ENCODE measurements around the gene GATA6.

Gene GATA6

DNA sequence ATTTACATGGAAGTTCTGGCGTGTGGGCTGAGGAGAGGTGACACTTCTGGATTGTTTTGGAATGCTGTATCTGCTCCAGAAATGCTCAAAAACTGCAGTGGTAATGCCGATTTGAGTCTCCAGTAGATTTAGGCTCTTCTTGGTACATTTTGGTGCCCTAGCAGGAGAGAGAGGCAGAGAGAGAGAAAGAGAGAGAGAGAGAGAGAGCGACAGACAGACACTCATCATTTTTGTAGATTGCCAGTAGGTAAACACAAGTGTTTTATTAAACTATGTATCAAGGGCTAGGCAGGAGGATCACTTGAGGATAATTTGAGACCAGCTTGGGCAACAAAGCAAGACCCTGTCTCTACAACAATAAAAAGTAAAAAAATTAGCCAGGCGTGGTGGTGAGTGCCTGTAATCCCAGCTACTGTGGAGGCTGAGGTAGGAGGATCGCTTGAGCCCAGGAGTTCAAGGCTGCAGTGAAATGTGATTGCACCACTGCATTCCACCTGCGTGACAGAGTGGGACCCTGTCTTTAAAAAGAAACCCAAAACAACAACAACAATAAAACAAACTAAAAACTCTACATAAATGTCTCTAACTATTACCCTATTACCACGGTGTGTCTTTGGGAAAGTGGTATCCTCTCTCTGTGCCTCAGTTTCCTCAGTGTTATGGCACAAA is 60.2 kb downstream of the GATA6 start:
- H3K9me3 Mint-ChIP-seq = no peaks in the 10 kb centered on the region
- no peak overlapping the region for H3K4me3 Mint-ChIP-seq

DNA sequence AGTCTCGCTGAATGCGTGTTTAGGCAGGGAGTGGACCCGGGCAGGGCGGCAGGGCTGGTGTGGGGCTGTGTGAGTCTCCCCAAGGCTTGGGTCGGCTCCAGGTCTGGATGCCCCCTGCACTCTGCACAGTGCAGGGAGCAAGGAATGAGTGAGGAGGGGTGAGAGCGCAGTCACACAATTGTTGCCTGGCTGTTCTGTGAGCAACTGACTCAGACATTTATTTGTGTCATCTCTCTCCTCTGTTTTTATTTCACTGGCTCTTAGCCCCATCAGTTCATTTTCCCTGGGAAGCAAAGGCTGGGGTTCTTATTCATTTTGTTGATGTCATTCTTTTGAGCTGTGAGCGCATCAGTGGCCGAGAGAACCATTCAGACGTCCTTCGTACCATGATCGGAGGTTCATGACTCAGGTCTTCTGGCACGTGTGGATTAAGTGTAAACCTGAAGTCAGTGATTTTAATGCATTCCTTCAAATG is 61.1 kb downstream of the GATA6 start:
- no peaks in the 10 kb centered on the region for H3K9me3 Mint-ChIP-seq
- DNase-seq = no peak
- H3K4me1 Mint-ChIP-seq (ENCODE audit: low read depth in 2 of 2) = peaks cover 7 to 11% of the 10 kb centered on the region in 2 donors
- H3K36me3 Mint-ChIP-seq (ENCODE audit: insufficient read depth) = no peaks in the 10 kb centered on the region
- no peak overlapping the region for H3K4me3 Mint-ChIP-seq
- no peak overlapping the region for H3K27ac Mint-ChIP-seq
- no peak for ATAC-seq (replicated peaks)
- H3K27me3 Mint-ChIP-seq = peaks cover 8 to 9% of the 10 kb centered on the region in 2 donors

More for the DNA sequence above, 60.2 kb downstream of the GATA6 start:
- ATAC-seq (replicated peaks) (no peak), DNase-seq (no peak)
- H3K36me3 Mint-ChIP-seq (ENCODE audit: insufficient read depth) = no peaks in the 10 kb centered on the region
- H3K4me1 Mint-ChIP-seq (ENCODE audit: low read depth in 2 of 2) = peaks cover 10 to 11% of the 10 kb centered on the region in 2 donors
- H3K27ac Mint-ChIP-seq = no peak overlapping the region
- H3K27me3 Mint-ChIP-seq = peaks cover 8 to 9% of the 10 kb centered on the region in 2 donors

DNA sequence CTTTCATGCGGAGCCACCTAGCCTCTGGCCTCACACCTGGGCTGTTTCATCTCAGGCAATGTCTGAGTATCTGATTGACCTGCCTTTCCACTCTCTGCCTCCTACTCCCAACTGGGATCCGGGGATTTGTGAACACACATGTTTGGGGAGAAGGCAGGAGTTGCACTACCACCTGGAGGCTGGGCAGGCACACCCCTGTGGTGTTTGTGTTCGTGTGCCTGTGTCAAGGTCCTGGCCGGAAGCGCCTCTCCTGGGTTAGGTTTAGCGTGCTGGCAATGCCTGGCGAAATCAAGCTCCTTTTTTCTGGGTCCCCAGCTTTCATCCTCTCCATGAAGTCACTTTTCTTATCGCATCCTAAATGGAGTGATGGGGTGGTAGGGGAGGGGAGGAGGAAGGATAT is 63.9 kb downstream of the GATA6 start:
- peaks cover 9 to 14% of the 10 kb centered on the region in 2 donors for H3K27me3 Mint-ChIP-seq
- no peak overlapping the region for H3K27ac Mint-ChIP-seq
- H3K9me3 Mint-ChIP-seq = no peaks in the 10 kb centered on the region
- no peak overlapping the region for H3K4me3 Mint-ChIP-seq
- DNase-seq (no peak), ATAC-seq (replicated peaks) (no peak)
- H3K4me1 Mint-ChIP-seq (ENCODE audit: low read depth in 2 of 2) = peaks cover 10 to 17% of the 10 kb centered on the region in 2 donors
- H3K36me3 Mint-ChIP-seq (ENCODE audit: insufficient read depth) = no peaks in the 10 kb centered on the region

DNA sequence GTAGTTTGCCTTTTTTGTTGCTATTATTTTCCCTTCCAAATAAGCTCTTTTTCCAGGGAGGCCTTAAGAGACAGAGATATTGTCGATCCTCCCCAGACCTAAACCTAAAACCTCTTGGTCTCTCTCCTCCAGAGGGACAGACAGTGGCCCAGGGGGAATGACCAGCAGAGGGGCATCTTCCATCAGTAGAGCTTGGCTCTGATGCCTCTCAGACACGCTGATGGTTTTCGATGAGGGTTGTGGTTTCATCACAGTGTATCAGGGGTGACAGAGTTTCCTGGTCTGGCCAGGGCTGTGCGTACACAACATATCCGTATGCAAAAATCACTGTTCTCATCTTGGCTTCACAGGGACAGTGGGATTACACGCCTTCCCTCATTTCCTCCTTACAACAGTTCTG is 68.6 kb downstream of the GATA6 start:
- H3K27me3 Mint-ChIP-seq = peaks cover 0 to 6% of the 10 kb centered on the region in 2 donors
- ATAC-seq (replicated peaks) (peak; percentile 99), DNase-seq (peak; percentile 44 to 48 (median 45))
- H3K4me3 Mint-ChIP-seq = peak overlapping the region; percentile 26 to 46
- peaks cover 7 to 17% of the 10 kb centered on the region in 2 donors for H3K4me1 Mint-ChIP-seq (ENCODE audit: low read depth in 2 of 2)
- H3K36me3 Mint-ChIP-seq (ENCODE audit: insufficient read depth) = no peaks in the 10 kb centered on the region
- H3K27ac Mint-ChIP-seq = peak overlapping the region; percentile 69 to 80
- H3K9me3 Mint-ChIP-seq = no peaks in the 10 kb centered on the region

DNA sequence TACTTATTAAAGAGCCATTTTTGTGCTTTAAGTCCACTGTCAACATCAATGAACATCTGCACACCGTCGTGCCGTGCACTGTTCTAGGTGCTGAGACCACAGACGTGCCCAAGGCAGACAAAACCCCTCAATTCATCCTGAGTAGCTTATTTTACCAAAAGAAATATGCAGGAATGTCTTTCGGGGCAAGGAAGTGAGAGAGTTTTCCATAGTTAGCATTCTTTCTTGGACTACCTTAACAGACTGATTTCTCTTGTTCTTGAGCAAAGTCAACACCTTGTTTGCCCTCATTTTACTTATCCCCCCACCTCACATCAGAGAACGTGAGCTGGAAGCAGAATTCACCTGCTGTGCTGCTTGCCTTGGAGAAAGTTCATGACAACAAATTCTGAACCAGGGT is 69.3 kb downstream of the GATA6 start:
- H3K27me3 Mint-ChIP-seq = peaks cover 0 to 6% of the 10 kb centered on the region in 2 donors
- H3K36me3 Mint-ChIP-seq (ENCODE audit: insufficient read depth) = no peaks in the 10 kb centered on the region
- H3K4me3 Mint-ChIP-seq = no peak overlapping the region
- peak overlapping the region; percentile 69 to 80 for H3K27ac Mint-ChIP-seq
- peaks cover 7 to 17% of the 10 kb centered on the region in 2 donors for H3K4me1 Mint-ChIP-seq (ENCODE audit: low read depth in 2 of 2)
- no peak for ATAC-seq (replicated peaks)
- no peak for DNase-seq
- no peaks in the 10 kb centered on the region for H3K9me3 Mint-ChIP-seq

DNA sequence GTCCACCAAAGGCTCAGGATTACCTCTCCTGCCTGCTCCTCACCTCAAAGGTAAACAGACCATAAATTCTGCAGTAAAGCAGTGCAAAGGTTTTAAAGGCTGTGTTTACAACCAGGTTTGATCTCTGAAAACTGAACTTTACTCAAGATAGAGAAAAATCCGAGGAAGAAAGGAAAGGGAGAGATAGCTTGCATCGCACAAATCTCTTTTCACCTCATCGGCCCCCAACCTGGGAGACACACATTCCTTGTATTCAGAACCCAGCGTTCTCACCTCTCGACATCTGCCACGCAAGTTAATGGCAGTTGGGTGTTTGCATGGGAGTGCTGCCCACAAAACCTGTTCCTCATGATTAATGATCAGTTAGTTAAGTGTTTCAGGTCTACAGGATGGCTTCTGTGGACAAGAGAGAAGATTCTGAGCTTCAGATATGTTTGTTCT is 72.6 kb downstream of the GATA6 start:
- no peak overlapping the region for H3K4me3 Mint-ChIP-seq
- ATAC-seq (replicated peaks) (no peak), DNase-seq (no peak)
- no peaks in the 10 kb centered on the region for H3K9me3 Mint-ChIP-seq
- no peak overlapping the region for H3K27ac Mint-ChIP-seq
- H3K36me3 Mint-ChIP-seq (ENCODE audit: insufficient read depth) = peaks cover 3% of the 10 kb centered on the region
- peaks cover 0 to 4% of the 10 kb centered on the region in 2 donors for H3K27me3 Mint-ChIP-seq
- peaks cover 7 to 16% of the 10 kb centered on the region in 2 donors for H3K4me1 Mint-ChIP-seq (ENCODE audit: low read depth in 2 of 2)

DNA sequence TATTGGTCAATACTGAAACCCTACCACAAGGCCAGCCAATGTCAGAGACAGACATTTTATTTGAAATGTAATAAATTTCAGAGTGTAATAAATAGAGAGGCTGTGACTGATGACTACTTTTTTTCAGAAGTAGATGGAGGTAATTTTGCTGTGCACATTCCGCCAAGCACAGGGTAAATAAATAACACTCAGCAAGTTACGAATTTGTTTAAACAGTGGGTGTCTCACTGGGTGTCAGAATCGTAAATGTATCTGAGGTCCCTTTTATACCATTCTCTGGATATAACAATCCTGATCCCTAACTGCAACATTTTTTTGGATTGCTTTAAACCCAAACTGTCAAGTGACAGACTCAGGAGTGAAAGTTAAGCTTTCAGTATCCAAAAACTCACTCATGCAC is 74.1 kb downstream of the GATA6 start:
- H3K4me3 Mint-ChIP-seq = no peak overlapping the region
- H3K27ac Mint-ChIP-seq = no peak overlapping the region
- ATAC-seq (replicated peaks) (no peak), DNase-seq (no peak)
- no peaks in the 10 kb centered on the region for H3K27me3 Mint-ChIP-seq
- H3K9me3 Mint-ChIP-seq = no peaks in the 10 kb centered on the region
- peaks cover under 1 to 4% of the 10 kb centered on the region in 2 donors for H3K4me1 Mint-ChIP-seq (ENCODE audit: low read depth in 2 of 2)
- peaks cover 3% of the 10 kb centered on the region for H3K36me3 Mint-ChIP-seq (ENCODE audit: insufficient read depth)

DNA sequence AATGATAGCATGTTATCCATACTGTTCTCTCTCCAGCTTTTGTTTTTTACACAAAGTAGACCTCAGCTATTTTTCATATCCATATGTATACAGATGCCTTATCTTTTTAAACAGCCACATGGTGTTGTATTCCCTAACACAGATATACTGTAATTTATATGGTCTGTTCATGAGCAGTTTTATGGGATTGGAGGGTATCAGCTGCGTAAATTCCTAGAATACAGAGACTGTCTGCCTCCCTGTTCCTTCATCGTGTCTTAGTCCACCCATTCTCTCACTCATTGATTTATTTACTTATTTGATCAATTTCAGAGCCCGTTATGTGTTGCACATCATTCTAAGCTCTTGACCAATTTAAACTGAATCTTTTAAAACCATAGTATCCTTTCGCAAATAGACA is 80.6 kb downstream of the GATA6 start:
- H3K27ac Mint-ChIP-seq = peak overlapping the region in 1 of 2 donors; percentile 32
- H3K27me3 Mint-ChIP-seq = peaks cover 7 to 12% of the 10 kb centered on the region in 2 donors
- DNase-seq = no peak
- H3K4me3 Mint-ChIP-seq = no peak overlapping the region
- no peaks in the 10 kb centered on the region for H3K9me3 Mint-ChIP-seq
- H3K4me1 Mint-ChIP-seq (ENCODE audit: low read depth in 2 of 2) = peaks cover 13% of the 10 kb centered on the region in 2 donors
- peaks cover 3% of the 10 kb centered on the region for H3K36me3 Mint-ChIP-seq (ENCODE audit: insufficient read depth)
- no peak for ATAC-seq (replicated peaks)

DNA sequence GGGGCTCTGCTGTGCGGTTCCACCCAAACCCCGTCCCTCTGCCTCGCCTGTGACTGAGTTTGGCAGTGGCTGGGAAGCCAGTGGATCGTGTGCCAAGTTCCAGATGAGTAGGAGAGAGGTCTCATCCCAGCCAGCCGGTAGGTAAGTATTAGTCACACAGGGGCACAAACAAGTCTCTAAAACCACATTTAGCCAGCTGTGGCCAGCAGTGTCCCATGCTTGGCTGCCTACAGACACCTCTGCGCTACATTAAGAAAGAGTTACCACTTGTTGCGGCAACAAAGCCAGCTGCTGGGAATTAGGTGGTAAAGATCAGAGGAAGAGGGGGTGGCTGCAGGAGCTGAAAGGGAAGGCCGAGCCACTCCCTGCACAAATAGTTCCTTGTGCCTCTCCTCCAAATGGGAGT is 81.2 kb downstream of the GATA6 start:
- Mint-ChIP-seq H3K4me1 (ENCODE audit: low read depth in 2 of 2) (peaks cover 17 to 18% of the 10 kb centered on the region in 2 donors), H3K36me3 (ENCODE audit: insufficient read depth) (peaks cover 3% of the 10 kb centered on the region), H3K9me3 (no peaks in the 10 kb centered on the region), H3K4me3 (no peak overlapping the region), H3K27me3 (peaks cover 7 to 12% of the 10 kb centered on the region in 2 donors), H3K27ac (peak overlapping the region in 1 of 2 donors; percentile 32)
- no peak for DNase-seq
- ATAC-seq (replicated peaks) = no peak

Measured in effector memory CD8-positive, alpha-beta T cell (primary cell).